Neural cell (in vitro differentiated cells): ENCODE results near the gene INMT. TPM values are rescaled to one million over a fixed set of nuclear protein-coding genes. Genes with fewer than 3 reads are reported as not detected.

Source experiments
- H2AFZ ChIP-seq: fragments of 200-600, 300-800 bp; sonication (generic), shearing (Covaris generic); 2 replicates; pipeline ENCODE4 v1.6.0; 2014; ENCODE audit warnings: low read depth, mild to moderate bottlenecking, antibody characterized with exemption, low read length, moderate library complexity
- H3F3A ChIP-seq: fragments of 200-600 bp; shearing (Covaris generic); 2 replicates; pipeline ENCODE4 v1.6.1; 2016; ENCODE audit warnings: mild to moderate bottlenecking, moderate library complexity, mixed read lengths, antibody characterized with exemption, low read length; ENCODE audit not compliant: insufficient read depth, poor library complexity, severe bottlenecking
- H3K27ac ChIP-seq: fragments of 200-600, 300-800 bp; sonication (generic), shearing (Covaris generic); 2 replicates; pipeline ENCODE4 v1.5.1; 2014; ENCODE audit warnings: mild to moderate bottlenecking, low read length, moderate library complexity
- H3K27me3 ChIP-seq: fragments of 300-800, 200-600 bp; sonication (generic), shearing (Covaris generic); 2 replicates; pipeline ENCODE4 v1.6.0; 2014; ENCODE audit warnings: mild to moderate bottlenecking, low read depth, low read length, moderate library complexity; ENCODE audit not compliant: insufficient read depth
- H3K36me3 ChIP-seq: fragments of 300-800, 200-600 bp; sonication (generic), shearing (Covaris generic); 2 replicates; pipeline ENCODE4 v1.5.1; 2014; ENCODE audit warnings: mild to moderate bottlenecking, antibody characterized with exemption, low read length, moderate library complexity; ENCODE audit not compliant: insufficient read depth
- H3K4me2 ChIP-seq: fragments of 300-800, 200-600 bp; sonication (generic), shearing (Covaris generic); 2 replicates; pipeline ENCODE4 v1.6.0; 2014; ENCODE audit warnings: mild to moderate bottlenecking, low read length
- H3K4me3 ChIP-seq: fragments of 300-800, 200-600 bp; sonication (generic), shearing (Covaris generic); 2 replicates; pipeline ENCODE4 v1.5.1; 2014; ENCODE audit warnings: mild to moderate bottlenecking, low read length, moderate library complexity
- H3K79me2 ChIP-seq: fragments of 200-600 bp; shearing (Covaris generic); replicated peaks from 2 replicates; pipeline ENCODE4 v1.6.0; 2014; ENCODE audit warnings: mild to moderate bottlenecking, low read length, moderate library complexity; ENCODE audit not compliant: insufficient read depth
- H3K9ac ChIP-seq: fragments of 300-800, 200-600 bp; sonication (generic), shearing (Covaris generic); 2 replicates; pipeline ENCODE4 v1.6.1; 2016; ENCODE audit warnings: mild to moderate bottlenecking, low read length, mixed read lengths
- H3K9me2 ChIP-seq: fragments of 200-600 bp; shearing (Covaris generic); 2 replicates; pipeline ENCODE4 v1.6.1; 2016; ENCODE audit warnings: mild to moderate bottlenecking, low read length, mixed read lengths; ENCODE audit not compliant: insufficient read depth
- H3K9me3 ChIP-seq: fragments of 200-600, 300-800 bp; sonication (generic), shearing (Covaris generic); 2 replicates; pipeline ENCODE4 v1.6.1; 2016; ENCODE audit warnings: mild to moderate bottlenecking, mixed run types, low read length, moderate library complexity, mixed read lengths
- H4K20me1 ChIP-seq: fragments of 200-600 bp; shearing (Covaris generic); 2 replicates; pipeline ENCODE4 v1.6.1; 2016; ENCODE audit warnings: mild to moderate bottlenecking, mixed run types; ENCODE audit not compliant: insufficient read depth
- EZH2 ChIP-seq: fragments of 200-600, 300-800 bp; shearing (Covaris generic), sonication (generic); IDR thresholded peaks from 2 replicates; pipeline ENCODE4 v1.6.1; 2014; ENCODE audit warnings: antibody characterized with exemption, low read length, borderline replicate concordance, mild to moderate bottlenecking; ENCODE audit not compliant: insufficient read depth, poor library complexity, severe bottlenecking
- MXI1 ChIP-seq: fragments of 450-650 bp; conservative IDR thresholded peaks from 2 replicates; pipeline ENCODE4 v1.6.1; 2014; ENCODE audit warnings: antibody characterized with exemption, mild to moderate bottlenecking; ENCODE audit not compliant: poor library complexity, severe bottlenecking
- POLR2AphosphoS5 ChIP-seq: IDR thresholded peaks from 2 replicates; pipeline ENCODE4 v1.6.1; 2012
- RAD21 ChIP-seq: fragments of 450-650 bp; conservative IDR thresholded peaks from 2 replicates; pipeline ENCODE4 v1.6.1; 2014; ENCODE audit warnings: antibody characterized with exemption, mild to moderate bottlenecking, moderate library complexity
- REST ChIP-seq: IDR thresholded peaks from 2 replicates; pipeline ENCODE4 v1.6.1; 2012; ENCODE audit warnings: borderline replicate concordance
- SMC3 ChIP-seq: fragments of 450-650 bp; conservative IDR thresholded peaks from 2 replicates; pipeline ENCODE4 v1.6.1; 2014; ENCODE audit warnings: antibody characterized with exemption, mild to moderate bottlenecking, moderate library complexity; ENCODE audit not compliant: poor library complexity
- TAF1 ChIP-seq: IDR thresholded peaks from 2 replicates; pipeline ENCODE4 v1.6.1; 2012; ENCODE audit warnings: low read depth
- polyA plus RNA-seq: library from polyadenylated mRNA; depleted of rRNA; stranded (reverse); fragments of >200 nt; gene quantifications from 2 replicates; pipeline ENCODE4 v1.2.3, GENCODE V29; 2014
- TF ChIP-seq, protein P1 (sequence below): fragments of 450-650 bp; IDR thresholded peaks from 2 replicates; pipeline ENCODE4 v1.5.1; 2014; ENCODE audit warnings: antibody characterized with exemption, mild to moderate bottlenecking, moderate library complexity; ENCODE audit not compliant: poor library complexity, severe bottlenecking

INMT gene
- polyA plus RNA-seq, 1 donor from 2014 or later = 0.66 TPM

DNA sequence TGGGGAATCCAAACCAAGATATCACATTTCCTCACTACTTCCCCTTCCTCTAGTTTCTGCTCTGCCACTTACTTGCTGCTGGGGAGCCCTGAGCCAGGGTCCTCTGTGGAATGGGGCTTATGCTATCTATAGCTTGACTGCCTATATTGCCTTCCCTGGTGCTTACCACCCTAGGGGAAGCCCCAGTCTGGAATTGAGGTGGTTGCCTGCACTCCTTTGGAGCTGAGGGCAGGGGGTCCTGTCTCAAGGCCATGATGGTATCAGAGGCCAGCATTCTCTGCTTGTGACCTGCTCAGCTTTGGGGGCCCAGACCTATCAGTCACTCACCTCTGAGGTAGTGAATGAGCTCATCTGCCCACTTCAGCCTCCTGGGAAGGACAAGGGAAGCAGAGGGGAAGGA lies 29.3 kb upstream of the INMT start:
- Histone ChIP-seq H3K27ac (no peak overlapping the region), H3K9me3 (no peaks in the 10 kb centered on the region), H3K36me3 (no peaks in the 10 kb centered on the region), H3K79me2 (no peaks in the 10 kb centered on the region), H3K27me3 (no peaks in the 10 kb centered on the region), H3K4me3 (no peak overlapping the region), H3K9me2 (no peaks in the 10 kb centered on the region), H4K20me1 (no peaks in the 10 kb centered on the region), H3K4me2 (no peak overlapping the region), H3K9ac (no peak overlapping the region), H2AFZ (no peak overlapping the region), H3F3A (no peaks in the 10 kb centered on the region)
- TF ChIP-seq, protein P1, sequence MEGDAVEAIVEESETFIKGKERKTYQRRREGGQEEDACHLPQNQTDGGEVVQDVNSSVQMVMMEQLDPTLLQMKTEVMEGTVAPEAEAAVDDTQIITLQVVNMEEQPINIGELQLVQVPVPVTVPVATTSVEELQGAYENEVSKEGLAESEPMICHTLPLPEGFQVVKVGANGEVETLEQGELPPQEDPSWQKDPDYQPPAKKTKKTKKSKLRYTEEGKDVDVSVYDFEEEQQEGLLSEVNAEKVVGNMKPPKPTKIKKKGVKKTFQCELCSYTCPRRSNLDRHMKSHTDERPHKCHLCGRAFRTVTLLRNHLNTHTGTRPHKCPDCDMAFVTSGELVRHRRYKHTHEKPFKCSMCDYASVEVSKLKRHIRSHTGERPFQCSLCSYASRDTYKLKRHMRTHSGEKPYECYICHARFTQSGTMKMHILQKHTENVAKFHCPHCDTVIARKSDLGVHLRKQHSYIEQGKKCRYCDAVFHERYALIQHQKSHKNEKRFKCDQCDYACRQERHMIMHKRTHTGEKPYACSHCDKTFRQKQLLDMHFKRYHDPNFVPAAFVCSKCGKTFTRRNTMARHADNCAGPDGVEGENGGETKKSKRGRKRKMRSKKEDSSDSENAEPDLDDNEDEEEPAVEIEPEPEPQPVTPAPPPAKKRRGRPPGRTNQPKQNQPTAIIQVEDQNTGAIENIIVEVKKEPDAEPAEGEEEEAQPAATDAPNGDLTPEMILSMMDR = no peak
- no peak for TF ChIP-seq SMC3
- no peak for TF ChIP-seq MXI1
- TF ChIP-seq REST = no peak
- no peak for TF ChIP-seq RAD21
- no peak for TF ChIP-seq POLR2AphosphoS5

GRCh38 chr7:30723776-30724175 lies 28.2 kb upstream of the INMT start:
- Histone ChIP-seq H4K20me1 (no peaks in the 10 kb centered on the region), H3K9me2 (no peaks in the 10 kb centered on the region), H3K4me2 (no peak overlapping the region), H3K9ac (no peak overlapping the region), H3F3A (no peaks in the 10 kb centered on the region), H3K79me2 (no peaks in the 10 kb centered on the region), H3K27ac (no peak overlapping the region), H3K9me3 (no peaks in the 10 kb centered on the region), H3K27me3 (no peaks in the 10 kb centered on the region), H3K4me3 (no peak overlapping the region), H2AFZ (no peak overlapping the region), H3K36me3 (no peaks in the 10 kb centered on the region)
- TF ChIP-seq TAF1 (no peak), REST (no peak), MXI1 (no peak), EZH2 (no peak), RAD21 (no peak)
